ENCODE results near the gene CSTB. TPM values are rescaled to one million over a fixed set of nuclear protein-coding genes. Genes with fewer than 3 reads are reported as not detected.

The CSTB gene, protein sequence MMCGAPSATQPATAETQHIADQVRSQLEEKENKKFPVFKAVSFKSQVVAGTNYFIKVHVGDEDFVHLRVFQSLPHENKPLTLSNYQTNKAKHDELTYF
- total RNA-seq = 65.8 and 69.2 TPM in 2 replicates
- 83.7 and 109 TPM in 2 replicates for polyA plus RNA-seq
- 100 and 111 TPM in 2 replicates for polyA plus RNA-seq (2011; cell fraction: cytosol; rRNA removed)
- 30.5 and 42.1 TPM in 2 replicates for polyA plus RNA-seq (2011; cell fraction: nucleus; rRNA removed)
- 126 and 132 TPM in 2 replicates for polyA plus RNA-seq (2012)
- polyA minus RNA-seq = 36.5 and 44.8 TPM in 2 replicates
- 25.5 TPM for polyA minus RNA-seq (2011; cell fraction: cytosol; rRNA and poly(A)+ RNA removed)
- 8.1 and 11.7 TPM in 2 replicates for polyA minus RNA-seq (2011; cell fraction: nucleus; rRNA and poly(A)+ RNA removed)
- Bru-seq, nascent RNA = percentile 82 among the genes with signal in this experiment
- BruChase-seq, experiment 1, labeled RNA remaining after a 6-hour chase = percentile 96 among the genes with signal in this experiment
- percentile 86 among the genes with signal in this experiment for BruChase-seq, experiment 2, labeled RNA remaining after a 2-hour chase
- long read RNA-seq, transcript CSTB-201 (3 exons, 2,164 nt) = major isoform, 469 of 489 reads
- long read RNA-seq, transcript CSTB-202 (1 exons, 3,744 nt) = minor isoform, 9 of 489 reads
- long read RNA-seq, partial matches to known transcripts = 3 of 489 reads
- long read RNA-seq, other reads (novel, unspliced or antisense) = 5 of 489 reads

GRCh38 chr21:43775795-43776430 lies at the start of gene CSTB:
CSTB (minus strand) TSS chr21:43776308; CDS start chr21:43776269, 39 bp downstream.
- Histone ChIP-seq H3K4me3 (replicated peaks in 1 of 3; ENCODE audit: insufficient read depth in 1 of 3, low read depth in 1 of 3, low read length in 3 of 3) (peak within 1 kb of the TSS; percentile 64 to 82 (median 72)), H3K9me1 (replicated peaks; ENCODE audit: control insufficient read depth, extremely low read depth, insufficient read depth, low read length) (no peaks in the 10 kb centered on the region), H3K36me3 (ENCODE audit: control insufficient read depth in 2 of 2, extremely low read depth in 1 of 2, insufficient read depth in 2 of 2, low read length in 2 of 2) (peaks cover 3 to 10% of the 10 kb centered on the region in 2 experiments), H4K20me1 (replicated peaks; ENCODE audit: control insufficient read depth, extremely low read depth, insufficient read depth, low read length) (no peaks in the 10 kb centered on the region), H3K4me1 (ENCODE audit: control insufficient read depth, extremely low read depth, insufficient read depth, low read length) (peaks cover 12% of the 10 kb centered on the region), H3K9ac (replicated peaks; ENCODE audit: extremely low read depth, insufficient read depth, low read length) (peak within 1 kb of the TSS; percentile 52), H3K4me2 (ENCODE audit: insufficient read depth, low read length) (peak within 1 kb of the TSS; percentile 94), H3K9me3 (replicated peaks; ENCODE audit: control insufficient read depth, insufficient read depth, low read length) (no peaks in the 10 kb centered on the region), H3K79me2 (ENCODE audit: control insufficient read depth, insufficient read depth, low read length) (peaks cover 18% of the 10 kb centered on the region), H3K27ac (ENCODE audit: insufficient read depth, low read depth, low read length) (peak within 1 kb of the TSS; percentile 51), H2AFZ (ENCODE audit: low read depth, low read length) (peak within 1 kb of the TSS; percentile 45), H3K27me3 (ENCODE audit: control insufficient read depth in 2 of 2, insufficient read depth in 2 of 2, low read length in 2 of 2) (peaks cover 2% of the 10 kb centered on the region in 2 experiments)
- TSS peak; percentile 42 for BruUV-seq (replicated peaks)
- TF ChIP-seq MYC (IDR thresholded peaks at IDR 0.05; ENCODE audit: low read depth, low read length) = no peak
- TF ChIP-seq MAX (IDR thresholded peaks at IDR 0.05; ENCODE audit: insufficient read depth, insufficient read length) = peak; percentile 58
- TF ChIP-seq POLR2A (IDR thresholded peaks at IDR 0.05; ENCODE audit: low read depth, low read length) = peak; percentile 83
- TF ChIP-seq POLR2AphosphoS5 (IDR thresholded peaks at IDR 0.05; ENCODE audit: insufficient read depth, low read depth, low read length) = peak; percentile 87
- dilution Hi-C loops (cut with MboI; ENCODE audit: extremely low pct_ligation_motif_present, low sequenced_read_pairs) = no loop called here
- DNase-seq (ENCODE audit: low read depth, low spot score) (peak; percentile 68), FAIRE-seq (peak; percentile 38)
- CTCF ChIA-PET = no interaction called here
- intact Hi-C loops (cut with micrococcal nuclease) = loop anchor here (10.0 kb wide), 1 partner anchor 111 kb away; no protein-coding TSS in a partner anchor
- POLR2A ChIA-PET = no interaction called here
